VCaP (cell line): ENCODE results near the gene ABCA1.
"Not testable (repeated sequence)": the region's sequence is repeated elsewhere in the genome, so short reads cannot be mapped to it uniquely, and the experiment has no call there.

Experiments used
- H3K27ac ChIP-seq: fragments of 450-650 bp; 2 replicates; pipeline ENCODE4 v1.5.1; 2017
- CTCF ChIP-seq: fragments of 450-650 bp; conservative IDR thresholded peaks from 2 replicates; pipeline ENCODE4 v1.5.1; 2017; ENCODE audit warnings: mild to moderate bottlenecking, moderate library complexity

Gene ABCA1

GRCh38 chr9:104863180-104863883, 64.6 kb downstream of the ABCA1 start:
- TF ChIP-seq CTCF, result peak; percentile 90
- H3K27ac ChIP-seq, result no peak overlapping the region

GRCh38 chr9:104861397-104861796, 66.6 kb downstream of the ABCA1 start:
- TF ChIP-seq CTCF, result no peak
- H3K27ac ChIP-seq, result no peak overlapping the region

- no peak overlapping the region for H3K27ac ChIP-seq
- no peak for TF ChIP-seq CTCF
Observed at GRCh38 chr9:104860263-104860662, 67.7 kb downstream of the ABCA1 start.

DNA sequence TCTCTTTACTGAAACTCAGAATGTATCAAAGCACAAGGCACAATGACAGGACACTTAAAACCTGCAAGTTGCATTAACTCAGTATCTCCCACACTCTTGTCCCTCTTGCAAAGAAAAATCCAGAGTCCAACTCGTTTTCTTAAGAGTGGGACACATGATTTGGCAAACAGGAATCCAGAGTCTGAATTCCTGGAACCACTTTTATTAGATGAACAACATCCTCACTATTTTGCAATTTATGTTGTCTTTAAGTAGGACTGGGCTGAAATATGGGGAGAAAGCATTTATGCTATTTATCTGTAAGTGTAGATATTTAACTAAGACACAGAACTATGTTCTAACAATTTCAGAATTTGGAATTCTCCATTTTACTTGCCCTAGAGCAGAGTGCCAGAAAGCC, 69.1 kb downstream of the ABCA1 start:
- TF ChIP-seq CTCF, result no peak
- H3K27ac ChIP-seq, result no peak overlapping the region

- no peak for TF ChIP-seq CTCF
- H3K27ac ChIP-seq, result no peak overlapping the region
Observed at GRCh38 chr9:104858271-104858670, 69.7 kb downstream of the ABCA1 start.

GRCh38 chr9:104856413-104856941, 71.5 kb downstream of the ABCA1 start:
- peak overlapping the region; percentile 43 for H3K27ac ChIP-seq
- no peak for TF ChIP-seq CTCF

DNA sequence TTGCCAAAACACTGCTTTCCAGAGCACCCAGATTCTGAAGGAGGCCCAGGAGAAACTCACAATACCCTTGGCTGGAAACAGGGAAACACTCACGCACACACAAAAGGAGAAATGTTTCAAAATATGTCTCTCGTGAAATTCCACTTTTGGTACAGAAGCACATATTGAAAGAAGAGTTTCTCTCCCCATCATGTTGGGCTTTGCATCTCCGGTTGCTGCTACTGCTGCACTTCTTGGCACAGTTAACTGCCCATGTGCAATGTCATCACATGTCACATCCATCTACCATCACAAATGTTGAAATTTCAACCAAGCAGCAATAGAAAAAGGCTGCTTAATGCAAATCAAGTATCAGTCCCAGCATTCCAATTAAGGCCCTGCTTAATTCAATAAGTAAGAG, 72.1 kb downstream of the ABCA1 start:
- no peak for TF ChIP-seq CTCF
- H3K27ac ChIP-seq, result peak overlapping the region; percentile 43

GRCh38 chr9:104855258-104855657, 72.7 kb downstream of the ABCA1 start:
- H3K27ac ChIP-seq, result not testable (repeated sequence)
